GM10266 (cell line): ENCODE measurements around the gene P3H3.
A peak's percentile ranks its signal among the peaks of the same experiment; 100 is the strongest.

Source experiments
- DNase-seq: peaks from one replicate; pipeline ENCODE4 v3.0.0; 2012; ENCODE audit errors: extremely low spot score
- TF ChIP-seq, protein P1 (sequence below): IDR thresholded peaks from 2 replicates; pipeline ENCODE4 v1.5.1; 2012; ENCODE audit warnings: mild to moderate bottlenecking, low read depth; ENCODE audit not compliant: control insufficient read depth, insufficient read depth; ENCODE audit errors: missing control alignments

P3H3 gene

DNA sequence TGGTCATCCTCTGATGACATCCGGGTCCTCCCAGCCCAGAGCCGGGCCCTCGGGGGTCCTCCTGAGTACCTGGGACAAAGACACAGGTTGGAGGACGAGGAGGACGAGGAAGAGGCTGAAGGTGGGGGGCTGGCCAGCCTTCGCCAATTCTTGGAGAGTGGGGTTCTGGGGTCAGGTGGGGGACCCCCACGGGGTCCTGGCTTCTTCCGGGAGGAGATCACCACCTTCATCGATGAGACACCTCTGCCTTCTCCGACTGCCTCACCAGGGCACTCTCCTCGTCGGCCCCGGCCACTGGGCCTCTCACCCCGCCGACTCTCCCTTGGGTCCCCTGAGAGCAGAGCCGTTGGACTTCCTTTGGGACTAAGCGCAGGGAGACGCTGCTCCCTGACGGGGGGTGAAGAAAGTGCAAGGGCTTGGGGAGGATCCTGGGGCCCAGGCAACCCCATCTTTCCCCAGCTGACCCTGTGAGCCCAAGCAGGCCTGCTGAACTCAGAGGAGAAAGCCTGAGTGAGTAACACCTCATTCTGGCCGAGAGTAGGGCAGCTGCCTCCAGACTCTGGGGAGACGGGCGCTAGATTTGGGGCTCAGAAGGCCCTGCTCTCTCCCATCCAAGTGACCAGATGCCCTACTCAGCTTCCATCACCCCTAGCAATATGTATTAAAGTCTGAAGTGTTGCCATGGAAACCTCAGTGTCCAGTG lies 1.3 kb upstream of the P3H3 start:
- TF ChIP-seq, protein P1, sequence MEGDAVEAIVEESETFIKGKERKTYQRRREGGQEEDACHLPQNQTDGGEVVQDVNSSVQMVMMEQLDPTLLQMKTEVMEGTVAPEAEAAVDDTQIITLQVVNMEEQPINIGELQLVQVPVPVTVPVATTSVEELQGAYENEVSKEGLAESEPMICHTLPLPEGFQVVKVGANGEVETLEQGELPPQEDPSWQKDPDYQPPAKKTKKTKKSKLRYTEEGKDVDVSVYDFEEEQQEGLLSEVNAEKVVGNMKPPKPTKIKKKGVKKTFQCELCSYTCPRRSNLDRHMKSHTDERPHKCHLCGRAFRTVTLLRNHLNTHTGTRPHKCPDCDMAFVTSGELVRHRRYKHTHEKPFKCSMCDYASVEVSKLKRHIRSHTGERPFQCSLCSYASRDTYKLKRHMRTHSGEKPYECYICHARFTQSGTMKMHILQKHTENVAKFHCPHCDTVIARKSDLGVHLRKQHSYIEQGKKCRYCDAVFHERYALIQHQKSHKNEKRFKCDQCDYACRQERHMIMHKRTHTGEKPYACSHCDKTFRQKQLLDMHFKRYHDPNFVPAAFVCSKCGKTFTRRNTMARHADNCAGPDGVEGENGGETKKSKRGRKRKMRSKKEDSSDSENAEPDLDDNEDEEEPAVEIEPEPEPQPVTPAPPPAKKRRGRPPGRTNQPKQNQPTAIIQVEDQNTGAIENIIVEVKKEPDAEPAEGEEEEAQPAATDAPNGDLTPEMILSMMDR: no peak
- DNase-seq: no peak

- DNase-seq: peak; percentile 71
- TF ChIP-seq, protein P1: no peak
These were observed 733 bp upstream of the P3H3 start for GRCh38 chr12:6827437-6827911.

GRCh38 chr12:6828781-6829535 lies 751 bp downstream of the P3H3 start:
- no peak for DNase-seq
- TF ChIP-seq, protein P1: no peak

GRCh38 chr12:6829536-6830220 lies 1.5 kb downstream of the P3H3 start:
- DNase-seq: no peak

DNA sequence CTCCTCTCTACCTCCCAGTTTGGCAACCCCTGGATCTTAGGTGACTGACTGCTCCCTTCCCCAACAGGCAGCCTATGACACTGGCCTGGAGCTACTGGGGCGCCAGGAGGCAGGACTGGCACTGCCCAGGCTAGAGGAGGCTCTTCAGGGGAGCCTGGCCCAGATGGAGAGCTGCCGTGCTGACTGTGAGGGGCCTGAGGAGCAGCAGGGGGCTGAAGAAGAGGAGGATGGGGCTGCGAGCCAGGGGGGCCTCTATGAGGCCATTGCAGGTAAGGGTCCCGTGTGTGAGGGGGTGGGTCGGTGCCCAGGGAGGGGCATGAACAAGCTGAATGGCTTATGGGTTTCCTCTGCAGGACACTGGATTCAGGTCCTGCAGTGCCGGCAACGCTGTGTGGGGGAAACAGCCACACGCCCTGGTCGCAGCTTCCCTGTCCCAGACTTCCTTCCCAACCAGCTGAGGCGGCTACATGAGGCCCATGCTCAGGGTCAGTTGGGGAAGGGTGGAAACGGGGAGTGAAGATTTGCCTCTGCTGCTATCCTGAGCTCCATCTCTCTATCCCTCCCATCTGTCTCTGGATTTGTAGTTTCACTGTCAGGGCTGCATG lies 2.2 kb downstream of the P3H3 start:
- TF ChIP-seq, protein P1: no peak
- no peak for DNase-seq

More at GRCh38 chr12:6829536-6830220, 1.5 kb downstream of the P3H3 start:
- TF ChIP-seq, protein P1: no peak

DNA sequence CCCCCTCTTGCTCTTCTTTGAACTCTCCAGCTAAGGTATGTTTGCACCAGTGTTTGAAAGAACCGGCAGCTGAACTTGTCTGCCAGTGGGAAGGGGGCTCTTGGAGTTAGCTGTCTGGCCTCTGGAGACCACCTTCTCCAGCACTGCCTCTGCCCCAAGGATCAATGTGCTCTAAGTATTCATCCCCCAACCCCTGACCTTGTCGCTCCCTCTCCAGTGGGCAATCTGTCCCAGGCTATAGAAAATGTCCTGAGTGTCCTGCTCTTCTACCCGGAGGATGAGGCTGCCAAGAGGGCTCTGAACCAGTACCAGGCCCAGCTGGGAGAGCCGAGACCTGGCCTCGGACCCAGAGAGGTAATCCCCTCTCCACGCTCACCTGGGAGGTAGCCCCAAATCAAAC lies 2.8 kb downstream of the P3H3 start:
- DNase-seq: no peak
- TF ChIP-seq, protein P1: no peak
